K562 (cell line): ENCODE measurements around the gene ANO9. TPM values are rescaled to one million over a fixed set of nuclear protein-coding genes. Genes with fewer than 3 reads are reported as not detected.

Experiments
- ATAC-seq: fragments of 200-7000 bp; cut with Tn5 transposase; 3 replicates; pipeline ENCODE4 v1.9.1; 2020; ENCODE audit warnings: moderate library complexity
- BruUV-seq: library from RNA; stranded (reverse); fragments of 400-500 nt; replicated peaks from 2 replicates; lab custom pipeline; 2021; lab: Mats Ljungman, UMichigan
- CTCF ChIA-PET: fragments of 300-600 bp; formaldehyde crosslinking; extraction: SDS; loops from one replicate; lab custom pipeline; 2021; ENCODE audit warnings: low intra/inter-chr PET ratio; lab: Yijun Ruan, JAX
- POLR2A ChIA-PET: fragments of 300-600, 350-650 bp; sonication (Branson Sonifier 250); formaldehyde crosslinking; extraction: SDS; loops from one replicate; lab custom pipeline; 2021; ENCODE audit warnings: antibody characterized with exemption, inconsistent platforms; lab: Yijun Ruan, JAX
- DNase-seq, 4 experiments: peaks; one replicate each; pipeline versions ENCODE4 v3.0.0 to v3.0.0-alpha.2; 2011 to 2018; ENCODE audit warnings: low spot score in 3 of 4, mixed read lengths in 3 of 4; ENCODE audit errors: extremely low read depth in 1 of 4
- FAIRE-seq: peaks from 2 replicates; lab custom pipeline; 2011; peaks lifted over from hg19 to GRCh38; lab: Jason Lieb, UNC
- H2AFZ ChIP-seq: 2 replicates; pipeline ENCODE4 v1.6.0; 2011; ENCODE audit warnings: low read depth, low read length, control low read depth, inconsistent platforms
- H3K27ac ChIP-seq: fragments of 200-600 bp; 3 replicates; pipeline ENCODE4 v1.8.0; 2011; ENCODE audit warnings: low read depth, mild to moderate bottlenecking, control low read depth, inconsistent platforms, low read length, moderate library complexity, mixed read lengths; ENCODE audit errors: extremely low read depth
- H3K27me3 ChIP-seq, 2 experiments: fragments of 300-600 bp in 1 of 2; 2 replicates in 1 of 2; 3 replicates in 1 of 2; pipeline versions ENCODE4 v1.6.0 to v1.8.0; 2011; ENCODE audit warnings: inconsistent platforms in 2 of 2, low read length in 2 of 2, mild to moderate bottlenecking in 1 of 2, mixed read lengths in 1 of 2, moderate library complexity in 1 of 2; ENCODE audit not compliant: control insufficient read depth in 2 of 2, insufficient read depth in 2 of 2
- H3K36me3 ChIP-seq: fragments of 300-600 bp; 3 replicates; pipeline ENCODE4 v1.8.0; 2011; ENCODE audit warnings: mild to moderate bottlenecking, low read length, inconsistent platforms; ENCODE audit not compliant: control insufficient read depth, insufficient read depth
- H3K4me1 ChIP-seq, 2 experiments: fragments of 200-600 bp in 1 of 2; replicated peaks in 1 of 2; 2 replicates in 1 of 2; 3 replicates in 1 of 2; pipeline versions ENCODE4 v1.5.1 to v1.8.0; 2011; ENCODE audit warnings: inconsistent platforms in 2 of 2, low read length in 2 of 2, mild to moderate bottlenecking in 1 of 2, mixed read lengths in 1 of 2, moderate library complexity in 1 of 2; ENCODE audit not compliant: control insufficient read depth in 2 of 2, insufficient read depth in 2 of 2
- H3K4me2 ChIP-seq: 2 replicates; pipeline ENCODE4 v1.6.1; 2011; ENCODE audit warnings: low read length, control low read depth, inconsistent platforms, mixed read lengths; ENCODE audit not compliant: insufficient read depth
- H3K4me3 ChIP-seq: fragments of 200-600 bp; sonication (generic), shearing (Covaris generic); 2 replicates; pipeline ENCODE4 v1.5.1; 2016; ENCODE audit warnings: control low read depth, inconsistent platforms
- H3K79me2 ChIP-seq: fragments of 200-600 bp; 3 replicates; pipeline ENCODE4 v1.8.0; 2011; ENCODE audit warnings: low read length, inconsistent platforms; ENCODE audit not compliant: control insufficient read depth, insufficient read depth
- H3K9ac ChIP-seq, 2 experiments: 2 replicates each; pipeline versions ENCODE4 v1.6.0 to v1.6.1; 2011; ENCODE audit warnings: low read depth in 2 of 2, low read length in 2 of 2, control low read depth in 1 of 2, inconsistent platforms in 1 of 2, mild to moderate bottlenecking in 1 of 2, mixed read lengths in 1 of 2; ENCODE audit not compliant: insufficient read depth in 1 of 2
- H3K9me1 ChIP-seq: one replicate; pipeline ENCODE4 v1.6.0; 2011; ENCODE audit warnings: inconsistent platforms, mild to moderate bottlenecking, low read length, moderate library complexity; ENCODE audit not compliant: control insufficient read depth, insufficient read depth
- H3K9me3 ChIP-seq: replicated peaks from 2 replicates; pipeline ENCODE4 v1.5.1; 2011; ENCODE audit warnings: low read depth, low read length, inconsistent platforms; ENCODE audit not compliant: control insufficient read depth, insufficient read depth
- H4K20me1 ChIP-seq: replicated peaks from 2 replicates; pipeline ENCODE4 v1.6.1; 2011; ENCODE audit warnings: low read length, inconsistent platforms, mixed read lengths; ENCODE audit not compliant: control insufficient read depth, insufficient read depth
- EZH2 ChIP-seq: IDR thresholded peaks from 2 replicates; pipeline ENCODE4 v1.6.1; 2012; ENCODE audit warnings: low read depth, mild to moderate bottlenecking, inconsistent platforms, low read length, borderline replicate concordance
- NFATC3 ChIP-seq: fragments of 450-650 bp; IDR thresholded peaks from 2 replicates; pipeline ENCODE4 v1.6.1; 2017; ENCODE audit warnings: mild to moderate bottlenecking
- POLR2G ChIP-seq: fragments of 200-400 bp; formaldehyde crosslinking; IDR thresholded peaks from 2 replicates; pipeline ENCODE4 v1.6.1; 2017; ENCODE audit warnings: low read depth, mild to moderate bottlenecking, antibody characterized with exemption, low read length, moderate library complexity
- SIN3A ChIP-seq, 2 experiments: fragments of 150-350 bp in 1 of 2; IDR thresholded peaks; 2 replicates each; pipeline ENCODE4 v1.6.1; 2011 to 2016; ENCODE audit warnings: borderline replicate concordance in 2 of 2, low read depth in 2 of 2, low read length in 2 of 2, mild to moderate bottlenecking in 2 of 2, moderate library complexity in 2 of 2; ENCODE audit not compliant: control insufficient read depth in 1 of 2
- WGBS: fragments of 100-300 bp; shearing (Covaris generic); methylation state at CpG from one replicate; pipeline ENCODE4 v1.1.6; 2016; ENCODE audit warnings: low coverage, mixed read lengths; ENCODE audit not compliant: insufficient coverage; ENCODE audit errors: missing lambda C conversion rate; 5-methylcytosine and 5-hydroxymethylcytosine counted together
- in situ Hi-C: fragments of 300-500 bp; cut with MboI; formaldehyde crosslinking; loops from 4 replicates; pipeline ENCODE4 v1.15.0; 2018; ENCODE audit warnings: inconsistent platforms, mixed read lengths
- intact Hi-C: fragments of 100-400 bp; cut with micrococcal nuclease; formaldehyde crosslinking; loops from 2 replicates; pipeline ENCODE4 v1.14.2; 2022
- polyA plus RNA-seq, 8 experiments: library from polyadenylated mRNA; depleted of rRNA in 4 of 8; stranded (reverse) in 5 of 8; unstranded in 3 of 8; fragments of >200 nt; fragmentation: Nextera tagmentation in 2 of 8; fragmentation: Illumina TruSeq in 1 of 8; extraction: Ambion mirVana in 2 of 8; extraction: Trizol in 1 of 8; gene quantifications; 2 replicates each; pipeline versions ENCODE4 v1.2.1 to v1.2.3, GENCODE V29; 2011 to 2014; ENCODE audit warnings: inconsistent platforms in 1 of 8, missing spikeins in 1 of 8
- total RNA-seq, 7 experiments: library from RNA; depleted of rRNA in 6 of 7; stranded (reverse); fragments of >200 nt in 6 of 7; fragmentation: Illumina TruSeq in 2 of 7; extraction: Trizol in 2 of 7; gene quantifications; 2 replicates each; pipeline versions ENCODE4 v1.2.1 to v1.2.3, GENCODE V29; 2011 to 2021; ENCODE audit warnings: low replicate concordance in 1 of 7

ANO9 gene
- total and polyA plus RNA-seq, 9 of the 15 experiments (the other 6 are each of a cell fraction or from before 2014, with no cell fraction given), result 0.20 to 14.5 (median 4.5) TPM

DNA sequence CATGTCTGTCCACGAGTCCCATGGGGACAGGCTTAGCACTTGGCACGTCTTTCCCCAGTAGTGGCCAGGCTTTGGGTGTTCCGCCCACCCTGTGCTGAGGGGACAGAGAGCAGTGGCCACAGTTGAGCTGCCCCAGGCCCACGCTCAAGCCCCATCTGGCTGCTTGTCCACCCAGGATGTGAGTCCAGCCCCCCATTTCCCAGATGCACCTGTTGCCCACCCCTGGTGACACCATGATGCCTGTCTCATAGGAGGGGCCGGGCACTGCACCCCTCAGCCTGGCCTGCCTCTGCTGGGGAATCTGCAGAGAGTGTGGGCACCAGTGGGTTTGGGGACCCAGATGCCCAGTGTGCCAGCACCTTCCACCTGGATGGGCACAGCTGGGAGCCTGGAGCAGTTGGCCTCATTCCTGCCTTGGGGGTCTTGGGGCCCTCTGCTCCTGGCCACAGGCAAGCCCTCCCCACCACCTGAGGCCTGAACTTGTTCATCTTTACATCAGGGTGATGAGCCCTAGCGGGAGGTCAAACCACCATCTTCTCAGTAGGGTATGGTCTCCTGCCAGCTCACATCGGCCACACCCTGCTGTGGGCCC lies 32.7 kb downstream of the ANO9 start:
- Histone ChIP-seq H3K4me3 (no peak overlapping the region), H3K9ac (peak overlapping the region in 1 of 2 experiments; percentile 38; a peak in 1 of 4 replicates), H3K4me1 (peaks cover 6 to 65% of the 10 kb centered on the region in 2 experiments; a peak in 3 of 5 replicates), H3K4me2 (no peak overlapping the region), H2AFZ (no peak overlapping the region), H3K9me3 (no peaks in the 10 kb centered on the region), H3K27ac (no peak overlapping the region), H4K20me1 (no peaks in the 10 kb centered on the region), H3K79me2 (peaks cover 11% of the 10 kb centered on the region; the same call in 2 of the 3 replicates), H3K9me1 (no peaks in the 10 kb centered on the region), H3K36me3 (peaks cover 19% of the 10 kb centered on the region; the same call in 1 of the 3 replicates), H3K27me3 (no peaks in the 10 kb centered on the region)
- in situ Hi-C loops, result no loop called here
- 79% methylated on average over 6 of the region's 7 CpGs for WGBS
- no peak for ATAC-seq
- ChIA-PET POLR2A (interaction anchor here (0.6 to 0.7 kb wide), 2 partner anchors 98 to 202 kb away, joined by 3 to 4 read pairs; partner anchors contain the start of gene RNH1), CTCF (no interaction called here)
- no TSS peak for BruUV-seq
- no peak for DNase-seq
- FAIRE-seq, result no peak
- intact Hi-C loops, result no loop called here
- 0 out of 2 replicates have a peak, but pooled peaks have one; percentile 6 for TF ChIP-seq POLR2G
- no peak for TF ChIP-seq SIN3A (IDR thresholded peaks at IDR 0.05; ENCODE audit: borderline replicate concordance in 2 of 2, control insufficient read depth in 1 of 2, low read depth in 2 of 2, low read length in 2 of 2)
- no peak for TF ChIP-seq EZH2
- TF ChIP-seq NFATC3, result no peak
